ENCODE measurements around the gene ONECUT2. TPM values are rescaled to one million over a fixed set of nuclear protein-coding genes. Genes with fewer than 3 reads are reported as not detected.

The ONECUT2 gene
- polyA plus RNA-seq, 3 donors from 2014 or later, result not detected

GRCh38 chr18:57443247-57443646 is 8.1 kb downstream of the ONECUT2 start:
- H3K9me3 Mint-ChIP-seq, result peaks cover 0 to 18% (median 5%) of the 10 kb centered on the region in 6 donors
- peaks cover 13 to 35% (median 25%) of the 10 kb centered on the region in 3 donors for H3K27me3 Mint-ChIP-seq (ENCODE audit: low read depth in 3 of 3)
- H3K4me3 Mint-ChIP-seq, result peak overlapping the region in 1 of 5 donors; percentile 1
- H3K4me1 Mint-ChIP-seq, result peaks cover 0 to 1% of the 10 kb centered on the region in 2 donors
- DNase-seq, result no peak
- no peak overlapping the region for H3K27ac Mint-ChIP-seq
- peaks cover 0 to 4% (median 0%) of the 10 kb centered on the region in 3 donors for H3K36me3 Mint-ChIP-seq

GRCh38 chr18:57443702-57444101 is 8.5 kb downstream of the ONECUT2 start:
- DNase-seq, result no peak
- Mint-ChIP-seq H3K27me3 (ENCODE audit: low read depth in 3 of 3) (peaks cover 9 to 34% (median 24%) of the 10 kb centered on the region in 3 donors), H3K27ac (no peak overlapping the region), H3K4me1 (no peaks in the 10 kb centered on the region), H3K4me3 (no peak overlapping the region), H3K36me3 (peaks cover 0 to 4% (median 0%) of the 10 kb centered on the region in 3 donors), H3K9me3 (peaks cover 0 to 14% (median 5%) of the 10 kb centered on the region in 6 donors)

GRCh38 chr18:57444301-57444759 is 9.2 kb downstream of the ONECUT2 start:
- Mint-ChIP-seq H3K4me1 (no peaks in the 10 kb centered on the region), H3K36me3 (peaks cover 0 to 2% (median 0%) of the 10 kb centered on the region in 3 donors), H3K27ac (no peak overlapping the region), H3K4me3 (no peak overlapping the region), H3K9me3 (peaks cover 0 to 10% (median 4%) of the 10 kb centered on the region in 6 donors), H3K27me3 (ENCODE audit: low read depth in 3 of 3) (peaks cover 9 to 28% (median 19%) of the 10 kb centered on the region in 3 donors)
- DNase-seq, result no peak

GRCh38 chr18:57445488-57446319 is 10.5 kb downstream of the ONECUT2 start:
- peaks cover 12 to 26% (median 19%) of the 10 kb centered on the region in 3 donors for H3K27me3 Mint-ChIP-seq (ENCODE audit: low read depth in 3 of 3)
- peaks cover 0 to 9% (median 3%) of the 10 kb centered on the region in 6 donors for H3K9me3 Mint-ChIP-seq
- DNase-seq, result no peak
- H3K4me1 Mint-ChIP-seq, result no peaks in the 10 kb centered on the region
- H3K36me3 Mint-ChIP-seq, result no peaks in the 10 kb centered on the region
- no peak overlapping the region for H3K27ac Mint-ChIP-seq
- no peak overlapping the region for H3K4me3 Mint-ChIP-seq

GRCh38 chr18:57446322-57446721 is 11.1 kb downstream of the ONECUT2 start:
- Mint-ChIP-seq H3K9me3 (peaks cover 0 to 9% (median 3%) of the 10 kb centered on the region in 6 donors), H3K27ac (no peak overlapping the region), H3K27me3 (ENCODE audit: low read depth in 3 of 3) (peaks cover 12 to 23% (median 19%) of the 10 kb centered on the region in 3 donors), H3K4me1 (no peaks in the 10 kb centered on the region), H3K36me3 (no peaks in the 10 kb centered on the region), H3K4me3 (no peak overlapping the region)
- DNase-seq, result no peak

- peaks cover 0 to 9% (median 3%) of the 10 kb centered on the region in 6 donors for H3K9me3 Mint-ChIP-seq
- H3K27ac Mint-ChIP-seq, result no peak overlapping the region
- no peaks in the 10 kb centered on the region for H3K4me1 Mint-ChIP-seq
- no peak for DNase-seq
- peaks cover 12 to 22% (median 17%) of the 10 kb centered on the region in 3 donors for H3K27me3 Mint-ChIP-seq (ENCODE audit: low read depth in 3 of 3)
- no peaks in the 10 kb centered on the region for H3K36me3 Mint-ChIP-seq
- no peak overlapping the region for H3K4me3 Mint-ChIP-seq
Measured at GRCh38 chr18:57447154-57447621, 12.0 kb downstream of the ONECUT2 start.

- H3K36me3 Mint-ChIP-seq, result no peaks in the 10 kb centered on the region
- H3K27me3 Mint-ChIP-seq (ENCODE audit: low read depth in 3 of 3), result peaks cover 1 to 8% (median 5%) of the 10 kb centered on the region in 3 donors
- DNase-seq, result no peak
- H3K4me1 Mint-ChIP-seq, result no peaks in the 10 kb centered on the region
- H3K9me3 Mint-ChIP-seq, result peaks cover 0 to 3% (median 0%) of the 10 kb centered on the region in 6 donors
- no peak overlapping the region for H3K27ac Mint-ChIP-seq
- no peak overlapping the region for H3K4me3 Mint-ChIP-seq
Measured at GRCh38 chr18:57455576-57456129, 20.5 kb downstream of the ONECUT2 start.

- H3K27me3 Mint-ChIP-seq (ENCODE audit: low read depth in 3 of 3), result peaks cover 1 to 3% (median 3%) of the 10 kb centered on the region in 3 donors
- DNase-seq, result no peak
Measured at GRCh38 chr18:57461652-57462269, 26.6 kb downstream of the ONECUT2 start.

GRCh38 chr18:57466307-57466706 is 31.1 kb downstream of the ONECUT2 start:
- Mint-ChIP-seq H3K27ac (no peak overlapping the region), H3K9me3 (peaks cover 0 to 11% (median under 1%) of the 10 kb centered on the region in 6 donors), H3K4me1 (no peaks in the 10 kb centered on the region), H3K27me3 (ENCODE audit: low read depth in 3 of 3) (peaks cover 0 to 7% (median 7%) of the 10 kb centered on the region in 3 donors), H3K4me3 (no peak overlapping the region), H3K36me3 (no peaks in the 10 kb centered on the region)
- no peak for DNase-seq

More at GRCh38 chr18:57461652-57462269, 26.6 kb downstream of the ONECUT2 start:
- H3K9me3 Mint-ChIP-seq, result peaks cover 0 to 11% (median 1%) of the 10 kb centered on the region in 6 donors
- no peaks in the 10 kb centered on the region for H3K4me1 Mint-ChIP-seq
- H3K4me3 Mint-ChIP-seq, result no peak overlapping the region
- H3K27ac Mint-ChIP-seq, result no peak overlapping the region
- no peaks in the 10 kb centered on the region for H3K36me3 Mint-ChIP-seq

GRCh38 chr18:57466745-57467409 is 31.7 kb downstream of the ONECUT2 start:
- no peaks in the 10 kb centered on the region for H3K4me1 Mint-ChIP-seq
- no peaks in the 10 kb centered on the region for H3K36me3 Mint-ChIP-seq
- no peak overlapping the region for H3K27ac Mint-ChIP-seq

GRCh38 chr18:57469884-57470283 is 34.7 kb downstream of the ONECUT2 start:
- Mint-ChIP-seq H3K9me3 (peaks cover 0 to 7% (median 0%) of the 10 kb centered on the region in 6 donors), H3K27me3 (ENCODE audit: low read depth in 3 of 3) (peaks cover 0 to 7% (median 7%) of the 10 kb centered on the region in 3 donors), H3K27ac (no peak overlapping the region), H3K4me1 (no peaks in the 10 kb centered on the region), H3K36me3 (no peaks in the 10 kb centered on the region), H3K4me3 (no peak overlapping the region)
- no peak for DNase-seq

More at GRCh38 chr18:57466745-57467409, 31.7 kb downstream of the ONECUT2 start:
- DNase-seq, result no peak
- Mint-ChIP-seq H3K9me3 (peaks cover 0 to 11% (median under 1%) of the 10 kb centered on the region in 6 donors), H3K27me3 (ENCODE audit: low read depth in 3 of 3) (peaks cover 0 to 7% (median 7%) of the 10 kb centered on the region in 3 donors), H3K4me3 (no peak overlapping the region)

- no peak overlapping the region for H3K4me3 Mint-ChIP-seq
- H3K4me1 Mint-ChIP-seq, result no peaks in the 10 kb centered on the region
Measured at GRCh38 chr18:57475408-57475807, 40.2 kb downstream of the ONECUT2 start.

GRCh38 chr18:57475903-57476302 is 40.7 kb downstream of the ONECUT2 start:
- Mint-ChIP-seq H3K36me3 (no peaks in the 10 kb centered on the region), H3K27ac (no peak overlapping the region), H3K4me1 (no peaks in the 10 kb centered on the region), H3K27me3 (ENCODE audit: low read depth in 3 of 3) (peaks cover 0 to 3% (median 2%) of the 10 kb centered on the region in 3 donors), H3K4me3 (no peak overlapping the region), H3K9me3 (peaks cover 0 to 3% (median 0%) of the 10 kb centered on the region in 6 donors)
- DNase-seq, result no peak

More at GRCh38 chr18:57475408-57475807, 40.2 kb downstream of the ONECUT2 start:
- Mint-ChIP-seq H3K27me3 (ENCODE audit: low read depth in 3 of 3) (peaks cover 0 to 5% (median 2%) of the 10 kb centered on the region in 3 donors), H3K36me3 (no peaks in the 10 kb centered on the region), H3K9me3 (peaks cover 0 to 3% (median 0%) of the 10 kb centered on the region in 6 donors), H3K27ac (no peak overlapping the region)
- DNase-seq, result no peak

Data from immature natural killer cell (primary cell).